ENCODE data around the gene HOXA3. TPM values are rescaled to one million over a fixed set of nuclear protein-coding genes. Genes with fewer than 3 reads are reported as not detected.

The HOXA3 gene
- polyA plus RNA-seq, 1 of the 3 experiments (the other 2 are of a cell fraction): 0.15 TPM

DNA sequence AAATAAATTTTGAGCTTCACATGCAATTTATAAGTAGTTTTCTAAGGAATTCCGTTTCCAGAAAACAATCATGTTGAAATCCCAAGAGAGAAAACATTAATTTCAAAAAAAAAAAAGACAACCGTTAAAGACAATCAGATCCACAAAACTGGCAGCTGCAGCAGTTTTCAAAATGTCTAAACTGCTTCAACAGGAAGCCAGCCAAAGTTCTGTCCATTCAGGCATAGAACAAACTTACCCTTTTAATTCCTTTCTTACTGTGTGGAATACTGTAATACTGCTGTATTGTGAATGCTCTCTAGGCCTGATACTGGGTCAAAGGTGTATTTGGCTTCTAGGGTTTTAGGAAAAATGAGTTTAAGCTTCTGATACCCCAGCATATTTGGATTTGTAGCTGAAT is 88.2 kb downstream of the HOXA3 start:
- Histone ChIP-seq H2AFZ (ENCODE audit: low read depth) (no peak overlapping the region), H3K27ac (ENCODE audit: low read depth in 2 of 2, low read length in 1 of 2) (no peak overlapping the region), H3K36me3 (replicated peaks in 1 of 2; ENCODE audit: control insufficient read depth in 1 of 2, insufficient read depth in 2 of 2, low read length in 1 of 2) (no peaks in the 10 kb centered on the region), H3K27me3 (ENCODE audit: insufficient read depth) (peaks cover 32% of the 10 kb centered on the region), H3K79me2 (ENCODE audit: insufficient read depth) (no peaks in the 10 kb centered on the region), H3K4me1 (ENCODE audit: control insufficient read depth in 1 of 2, insufficient read depth in 2 of 2, low read depth in 1 of 2, low read length in 1 of 2) (no peaks in the 10 kb centered on the region), H4K20me1 (ENCODE audit: insufficient read depth) (0 out of 2 replicates have a peak, but pooled peaks cover 2% of the 10 kb centered on the region), H3K4me2 (no peak overlapping the region), H3K9me3 (no peaks in the 10 kb centered on the region), H3F3A (replicated peaks; ENCODE audit: insufficient read depth) (no peaks in the 10 kb centered on the region), H3K9ac (no peak overlapping the region), H3K9me2 (no peaks in the 10 kb centered on the region), H3K4me3 (ENCODE audit: low read depth in 2 of 2, low read length in 1 of 2) (no peak overlapping the region)
- no peak for DNase-seq
- POLR2A ChIA-PET: no interaction called here
- 12% methylated on average over 2 of the region's 2 CpGs for WGBS (ENCODE audit: low lambda C conversion rate)
- TF ChIP-seq YY1 (IDR thresholded peaks at IDR 0.05; ENCODE audit: low read depth) (no peak), ELF1 (IDR thresholded peaks at IDR 0.05) (no peak), CTCF (IDR thresholded peaks at IDR 0.05) (no peak), NRF1 (IDR thresholded peaks at IDR 0.05; ENCODE audit: low read depth, low read length) (no peak), GATA2 (CRISPR knock-in tag; IDR thresholded peaks at IDR 0.05) (no peak), JUND (IDR thresholded peaks at IDR 0.05) (no peak), TEAD4 (IDR thresholded peaks at IDR 0.05; ENCODE audit: borderline replicate concordance, insufficient read depth) (no peak), FOXJ3 (CRISPR knock-in tag; IDR thresholded peaks at IDR 0.05) (no peak), MEF2A (IDR thresholded peaks at IDR 0.05; ENCODE audit: borderline replicate concordance, low read depth) (no peak), GABPA (IDR thresholded peaks at IDR 0.05; ENCODE audit: low read depth) (no peak)
- TF ChIP-seq, protein P1, sequence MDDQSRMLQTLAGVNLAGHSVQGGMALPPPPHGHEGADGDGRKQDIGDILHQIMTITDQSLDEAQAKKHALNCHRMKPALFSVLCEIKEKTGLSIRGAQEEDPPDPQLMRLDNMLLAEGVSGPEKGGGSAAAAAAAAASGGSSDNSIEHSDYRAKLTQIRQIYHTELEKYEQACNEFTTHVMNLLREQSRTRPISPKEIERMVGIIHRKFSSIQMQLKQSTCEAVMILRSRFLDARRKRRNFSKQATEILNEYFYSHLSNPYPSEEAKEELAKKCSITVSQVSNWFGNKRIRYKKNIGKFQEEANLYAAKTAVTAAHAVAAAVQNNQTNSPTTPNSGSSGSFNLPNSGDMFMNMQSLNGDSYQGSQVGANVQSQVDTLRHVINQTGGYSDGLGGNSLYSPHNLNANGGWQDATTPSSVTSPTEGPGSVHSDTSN (IDR thresholded peaks at IDR 0.05): no peak
- CTCF ChIA-PET: no interaction called here

DNA sequence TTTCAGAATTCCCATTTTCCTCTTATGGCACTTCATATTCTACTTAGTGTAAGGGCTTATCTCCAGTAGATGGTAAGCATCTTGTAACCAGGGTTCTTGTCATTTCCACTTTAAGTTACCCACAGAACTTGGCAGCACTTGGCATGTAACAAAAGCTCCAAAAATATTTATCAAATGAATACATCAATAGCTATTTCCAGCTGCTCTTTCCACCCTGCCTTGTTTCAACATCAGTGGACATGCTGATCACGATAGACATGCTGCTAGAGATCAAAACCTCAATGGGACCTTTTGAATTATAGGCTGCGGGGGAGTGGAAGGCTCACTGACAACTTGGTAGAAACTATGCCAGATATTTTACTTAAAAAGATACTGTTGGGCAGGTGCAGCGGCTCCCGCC is 89.4 kb downstream of the HOXA3 start:
- no peak overlapping the region for H2AFZ ChIP-seq (ENCODE audit: low read depth)
- no peak for DNase-seq
- no peak overlapping the region for H3K4me3 ChIP-seq (ENCODE audit: low read depth in 2 of 2, low read length in 1 of 2)
- H3K9me2 ChIP-seq: no peaks in the 10 kb centered on the region
- no peak overlapping the region for H3K27ac ChIP-seq (ENCODE audit: low read depth in 2 of 2, low read length in 1 of 2)
- H3K9ac ChIP-seq: no peak overlapping the region
- H3K36me3 ChIP-seq (replicated peaks in 1 of 2; ENCODE audit: control insufficient read depth in 1 of 2, insufficient read depth in 2 of 2, low read length in 1 of 2): no peaks in the 10 kb centered on the region
- peaks cover 20% of the 10 kb centered on the region; the same call in 1 of the 2 replicates for H3K27me3 ChIP-seq (ENCODE audit: insufficient read depth)
- no peaks in the 10 kb centered on the region for H3K79me2 ChIP-seq (ENCODE audit: insufficient read depth)
- H3F3A ChIP-seq (replicated peaks; ENCODE audit: insufficient read depth): no peaks in the 10 kb centered on the region
- CTCF ChIA-PET: no interaction called here
- H3K9me3 ChIP-seq: no peaks in the 10 kb centered on the region
- TF ChIP-seq EZH2phosphoT487 (IDR thresholded peaks at IDR 0.05; ENCODE audit: borderline replicate concordance, low read depth) (no peak), SIN3A (IDR thresholded peaks at IDR 0.05; ENCODE audit: borderline replicate concordance, low read depth, low read length) (no peak), RXRA (IDR thresholded peaks at IDR 0.05; ENCODE audit: borderline replicate concordance, low read depth) (no peak), RCOR1 (IDR thresholded peaks at IDR 0.05; ENCODE audit: low read length) (no peak), ELF1 (IDR thresholded peaks at IDR 0.05) (no peak), ZBTB33 (IDR thresholded peaks at IDR 0.05; ENCODE audit: borderline replicate concordance, low read depth) (no peak), REST (IDR thresholded peaks at IDR 0.05; ENCODE audit: low read depth, low read length) (no peak)
- POLR2A ChIA-PET: no interaction called here
- 22% methylated on average over 4 of the region's 4 CpGs for WGBS (ENCODE audit: low lambda C conversion rate)
- no peaks in the 10 kb centered on the region for H3K4me1 ChIP-seq (ENCODE audit: control insufficient read depth in 1 of 2, insufficient read depth in 2 of 2, low read depth in 1 of 2, low read length in 1 of 2)
- H3K4me2 ChIP-seq: no peak overlapping the region
- H4K20me1 ChIP-seq (ENCODE audit: insufficient read depth): 0 out of 2 replicates have a peak, but pooled peaks cover 2% of the 10 kb centered on the region
